ENCODE results near the gene PTPRR.

The PTPRR gene

GRCh38 chr12:70840656-70841350 lies 79.7 kb downstream of the PTPRR start:
- no peaks in the 10 kb centered on the region for H3K9me3 ChIP-seq (ENCODE audit: insufficient read depth, low read length)
- no peaks in the 10 kb centered on the region for H3F3A ChIP-seq (ENCODE audit: insufficient read depth)
- H3K9ac ChIP-seq (ENCODE audit: low read length): no peak overlapping the region
- no peak overlapping the region for H3K4me2 ChIP-seq (ENCODE audit: low read depth, low read length, poor library complexity, severe bottlenecking)
- no peak overlapping the region for H3K4me3 ChIP-seq (ENCODE audit: insufficient read depth, low read length, poor library complexity, severe bottlenecking)
- no peaks in the 10 kb centered on the region for H3K36me3 ChIP-seq (ENCODE audit: low read length)
- no peaks in the 10 kb centered on the region for H3K9me2 ChIP-seq (replicated peaks; ENCODE audit: insufficient read depth, low read length)
- TF ChIP-seq, protein P1, sequence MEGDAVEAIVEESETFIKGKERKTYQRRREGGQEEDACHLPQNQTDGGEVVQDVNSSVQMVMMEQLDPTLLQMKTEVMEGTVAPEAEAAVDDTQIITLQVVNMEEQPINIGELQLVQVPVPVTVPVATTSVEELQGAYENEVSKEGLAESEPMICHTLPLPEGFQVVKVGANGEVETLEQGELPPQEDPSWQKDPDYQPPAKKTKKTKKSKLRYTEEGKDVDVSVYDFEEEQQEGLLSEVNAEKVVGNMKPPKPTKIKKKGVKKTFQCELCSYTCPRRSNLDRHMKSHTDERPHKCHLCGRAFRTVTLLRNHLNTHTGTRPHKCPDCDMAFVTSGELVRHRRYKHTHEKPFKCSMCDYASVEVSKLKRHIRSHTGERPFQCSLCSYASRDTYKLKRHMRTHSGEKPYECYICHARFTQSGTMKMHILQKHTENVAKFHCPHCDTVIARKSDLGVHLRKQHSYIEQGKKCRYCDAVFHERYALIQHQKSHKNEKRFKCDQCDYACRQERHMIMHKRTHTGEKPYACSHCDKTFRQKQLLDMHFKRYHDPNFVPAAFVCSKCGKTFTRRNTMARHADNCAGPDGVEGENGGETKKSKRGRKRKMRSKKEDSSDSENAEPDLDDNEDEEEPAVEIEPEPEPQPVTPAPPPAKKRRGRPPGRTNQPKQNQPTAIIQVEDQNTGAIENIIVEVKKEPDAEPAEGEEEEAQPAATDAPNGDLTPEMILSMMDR (IDR thresholded peaks at IDR 0.05; ENCODE audit: insufficient read depth, low read length, poor library complexity, severe bottlenecking): no peak
- no peak for TF ChIP-seq EZH2phosphoT487 (conservative IDR thresholded peaks at IDR 0.05; ENCODE audit: low read length)
- no peak overlapping the region for H2AFZ ChIP-seq (ENCODE audit: low read depth, low read length, severe bottlenecking)
- no peaks in the 10 kb centered on the region for H3K27me3 ChIP-seq (ENCODE audit: low read length)
- H3K27ac ChIP-seq (ENCODE audit: low read depth, low read length): no peak overlapping the region
- H3K79me2 ChIP-seq (ENCODE audit: insufficient read depth, low read length): no peaks in the 10 kb centered on the region
- no peaks in the 10 kb centered on the region for H4K20me1 ChIP-seq (ENCODE audit: low read depth, low read length)

- H3K79me2 ChIP-seq (ENCODE audit: insufficient read depth, low read length): no peaks in the 10 kb centered on the region
- no peaks in the 10 kb centered on the region for H3K9me3 ChIP-seq (ENCODE audit: insufficient read depth, low read length)
- TF ChIP-seq, protein P1 (IDR thresholded peaks at IDR 0.05; ENCODE audit: insufficient read depth, low read length, poor library complexity, severe bottlenecking): no peak
- no peak for TF ChIP-seq EZH2phosphoT487 (conservative IDR thresholded peaks at IDR 0.05; ENCODE audit: low read length)
- no peaks in the 10 kb centered on the region for H4K20me1 ChIP-seq (ENCODE audit: low read depth, low read length)
- no peaks in the 10 kb centered on the region for H3F3A ChIP-seq (ENCODE audit: insufficient read depth)
- H3K9me2 ChIP-seq (replicated peaks; ENCODE audit: insufficient read depth, low read length): no peaks in the 10 kb centered on the region
- H3K27me3 ChIP-seq (ENCODE audit: low read length): no peaks in the 10 kb centered on the region
- H3K9ac ChIP-seq (ENCODE audit: low read length): no peak overlapping the region
- H3K4me2 ChIP-seq (ENCODE audit: low read depth, low read length, poor library complexity, severe bottlenecking): no peak overlapping the region
- no peak overlapping the region for H2AFZ ChIP-seq (ENCODE audit: low read depth, low read length, severe bottlenecking)
- no peaks in the 10 kb centered on the region for H3K36me3 ChIP-seq (ENCODE audit: low read length)
- no peak overlapping the region for H3K4me3 ChIP-seq (ENCODE audit: insufficient read depth, low read length, poor library complexity, severe bottlenecking)
- H3K27ac ChIP-seq (ENCODE audit: low read depth, low read length): no peak overlapping the region
These were observed 81.0 kb downstream of the PTPRR start for GRCh38 chr12:70839544-70839943.

DNA sequence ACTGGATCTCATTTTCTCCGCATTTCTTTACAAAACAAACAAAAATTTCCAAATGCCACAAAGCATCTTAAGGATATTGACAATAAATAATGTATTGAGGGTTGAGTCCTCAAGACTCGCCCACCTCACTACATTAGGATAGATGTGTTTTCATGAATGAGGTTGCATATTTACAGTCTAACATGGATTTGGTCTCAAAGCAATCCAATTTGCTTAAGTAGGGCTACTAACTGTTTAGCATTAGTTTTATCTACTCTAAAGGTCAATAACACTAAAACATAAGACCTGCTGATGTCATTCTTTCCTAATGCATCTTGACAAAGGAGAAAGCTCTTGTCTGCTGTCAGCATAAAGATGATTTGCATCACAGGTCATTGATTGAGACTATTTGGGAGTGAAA lies 82.4 kb downstream of the PTPRR start:
- no peaks in the 10 kb centered on the region for H3K36me3 ChIP-seq (ENCODE audit: low read length)
- no peaks in the 10 kb centered on the region for H4K20me1 ChIP-seq (ENCODE audit: low read depth, low read length)
- H3F3A ChIP-seq (ENCODE audit: insufficient read depth): no peaks in the 10 kb centered on the region
- no peaks in the 10 kb centered on the region for H3K79me2 ChIP-seq (ENCODE audit: insufficient read depth, low read length)
- no peak overlapping the region for H3K27ac ChIP-seq (ENCODE audit: low read depth, low read length)
- H3K9ac ChIP-seq (ENCODE audit: low read length): no peak overlapping the region
- H3K9me3 ChIP-seq (ENCODE audit: insufficient read depth, low read length): no peaks in the 10 kb centered on the region
- no peak overlapping the region for H3K4me2 ChIP-seq (ENCODE audit: low read depth, low read length, poor library complexity, severe bottlenecking)
- TF ChIP-seq, protein P1 (IDR thresholded peaks at IDR 0.05; ENCODE audit: insufficient read depth, low read length, poor library complexity, severe bottlenecking): no peak
- TF ChIP-seq EZH2phosphoT487 (conservative IDR thresholded peaks at IDR 0.05; ENCODE audit: low read length): no peak
- no peaks in the 10 kb centered on the region for H3K27me3 ChIP-seq (ENCODE audit: low read length)
- no peaks in the 10 kb centered on the region for H3K9me2 ChIP-seq (replicated peaks; ENCODE audit: insufficient read depth, low read length)
- no peak overlapping the region for H3K4me3 ChIP-seq (ENCODE audit: insufficient read depth, low read length, poor library complexity, severe bottlenecking)
- H2AFZ ChIP-seq (ENCODE audit: low read depth, low read length, severe bottlenecking): no peak overlapping the region

All from SU-DHL-6 (cell line).